Liver (tissue), 9 donors: ENCODE results near the gene CHORDC1. TPM values are rescaled to one million over a fixed set of nuclear protein-coding genes. Genes with fewer than 3 reads are reported as not detected.

Source experiments
- DNase-seq: peaks from one replicate; pipeline ENCODE4 v3.0.0-alpha.2; 2017; ENCODE audit warnings: low spot score
- H3K27ac ChIP-seq, 2 donors: one replicate each; pipeline ENCODE4 v1.7.0; 2013; ENCODE audit warnings: inconsistent platforms in 2 of 2, low read length in 2 of 2, control low read depth in 1 of 2, low read depth in 1 of 2, mild to moderate bottlenecking in 1 of 2
- H3K27me3 ChIP-seq, 4 donors: one replicate each; pipeline versions ENCODE4 v1.6.1 to v1.7.0; 2013; ENCODE audit warnings: low read length in 3 of 4, inconsistent platforms in 1 of 4, mild to moderate bottlenecking in 1 of 4, moderate library complexity in 1 of 4; ENCODE audit not compliant: control insufficient read depth in 4 of 4, insufficient read depth in 4 of 4
- H3K36me3 ChIP-seq, 4 donors: one replicate each; pipeline versions ENCODE4 v1.6.1 to v1.7.0; 2013; ENCODE audit warnings: low read length in 3 of 4, mild to moderate bottlenecking in 3 of 4, low read depth in 1 of 4, moderate library complexity in 1 of 4; ENCODE audit not compliant: control insufficient read depth in 4 of 4, insufficient read depth in 3 of 4
- H3K4me1 ChIP-seq, 4 donors: one replicate each; pipeline versions ENCODE4 v1.6.1 to v1.7.0; 2013; ENCODE audit warnings: low read length in 3 of 4, mild to moderate bottlenecking in 3 of 4, moderate library complexity in 1 of 4; ENCODE audit not compliant: control insufficient read depth in 4 of 4, insufficient read depth in 4 of 4
- H3K4me3 ChIP-seq, 3 donors: one replicate each; pipeline versions ENCODE4 v1.6.1 to v1.7.0; 2013; ENCODE audit warnings: low read length in 3 of 3, control low read depth in 1 of 3, low read depth in 1 of 3, mild to moderate bottlenecking in 1 of 3
- H3K9ac ChIP-seq, 2 donors: one replicate each; pipeline ENCODE4 v1.7.0; 2013; ENCODE audit warnings: low read length in 2 of 2, mild to moderate bottlenecking in 2 of 2, moderate library complexity in 2 of 2, control low read depth in 1 of 2, low read depth in 1 of 2
- H3K9me3 ChIP-seq, 4 donors: one replicate each; pipeline versions ENCODE4 v1.6.1 to v1.7.0; 2013; ENCODE audit warnings: low read length in 3 of 4; ENCODE audit not compliant: control insufficient read depth in 4 of 4
- EGR1 ChIP-seq, 2 donors: IDR thresholded peaks; 2 replicates each; pipeline ENCODE4 v1.6.1; 2016 to 2018; ENCODE audit warnings: antibody characterized with exemption in 2 of 2, low read depth in 2 of 2
- FOXA1 ChIP-seq: IDR thresholded peaks from 2 replicates; pipeline ENCODE4 v1.6.1; 2016; ENCODE audit warnings: antibody characterized with exemption
- FOXA2 ChIP-seq: IDR thresholded peaks from 2 replicates; pipeline ENCODE4 v1.6.1; 2016; ENCODE audit warnings: antibody characterized with exemption
- GABPA ChIP-seq, 2 donors: IDR thresholded peaks in 1 of 2; conservative IDR thresholded peaks in 1 of 2; 2 replicates each; pipeline ENCODE4 v1.6.1; 2016; ENCODE audit warnings: antibody characterized with exemption in 2 of 2, mild to moderate bottlenecking in 1 of 2, moderate library complexity in 1 of 2
- HNF4A ChIP-seq, 2 donors: conservative IDR thresholded peaks; 2 replicates each; pipeline ENCODE4 v1.6.1; 2016; ENCODE audit warnings: antibody characterized with exemption in 2 of 2, mild to moderate bottlenecking in 2 of 2
- HNF4G ChIP-seq: IDR thresholded peaks from 2 replicates; pipeline ENCODE4 v1.6.1; 2016; ENCODE audit warnings: antibody characterized with exemption
- JUND ChIP-seq, 2 donors: IDR thresholded peaks; 2 replicates each; pipeline ENCODE4 v1.6.1; 2016; ENCODE audit warnings: antibody characterized with exemption in 2 of 2
- NR2F2 ChIP-seq: IDR thresholded peaks from 2 replicates; pipeline ENCODE4 v1.6.1; 2016; ENCODE audit warnings: antibody characterized with exemption
- RAD21 ChIP-seq, 2 donors: IDR thresholded peaks; 2 replicates each; pipeline ENCODE4 v1.6.1; 2016; ENCODE audit warnings: antibody characterized with exemption in 2 of 2, mild to moderate bottlenecking in 2 of 2
- RXRA ChIP-seq, 2 donors: IDR thresholded peaks; 2 replicates each; pipeline ENCODE4 v1.6.1; 2017 to 2018; ENCODE audit warnings: antibody characterized with exemption in 2 of 2, mild to moderate bottlenecking in 1 of 2
- SP1 ChIP-seq: IDR thresholded peaks from 2 replicates; pipeline ENCODE4 v1.6.1; 2018; ENCODE audit warnings: antibody characterized with exemption, mild to moderate bottlenecking
- TAF1 ChIP-seq: conservative IDR thresholded peaks from 2 replicates; pipeline ENCODE4 v1.6.1; 2016; ENCODE audit warnings: antibody characterized with exemption, mild to moderate bottlenecking
- YY1 ChIP-seq: IDR thresholded peaks from 2 replicates; pipeline ENCODE4 v1.6.1; 2016; ENCODE audit warnings: antibody characterized with exemption, mild to moderate bottlenecking
- WGBS: extraction: QIAGEN DNeasy Blood & Tissue Kit; methylation state at CpG from one replicate; pipeline ENCODE4 v1.1.7; 2013; 5-methylcytosine and 5-hydroxymethylcytosine counted together
- polyA plus RNA-seq, 2 donors: library from polyadenylated mRNA; stranded (reverse) in 1 of 2; unstranded in 1 of 2; fragments of 200-250 nt in 1 of 2; fragments of >200 nt in 1 of 2; fragmentation: Nextera tagmentation in 1 of 2; extraction: Ambion mirVana in 1 of 2; gene quantifications; one replicate each; pipeline versions ENCODE4 v1.2.1 to v1.2.3, GENCODE V29; 2013 to 2015
- total RNA-seq, 2 donors: library from RNA; depleted of rRNA; stranded (reverse); fragments of >200 nt; gene quantifications; one replicate each; pipeline ENCODE4 v1.2.3, GENCODE V29; 2014
- TF ChIP-seq, protein P1 (sequence below): fragments of 150-350 bp; IDR thresholded peaks from 2 replicates; pipeline ENCODE4 v1.5.1; 2017; ENCODE audit warnings: improper control_type of control experiment, low read depth, low read length; ENCODE audit not compliant: missing input control
- TF ChIP-seq, protein P2 (sequence below): IDR thresholded peaks from 2 replicates; pipeline ENCODE4 v1.6.1; 2016; ENCODE audit warnings: antibody characterized with exemption
- TF ChIP-seq, protein P3 (sequence below): IDR thresholded peaks from 2 replicates; pipeline ENCODE4 v1.6.1; 2016; ENCODE audit warnings: antibody characterized with exemption
- TF ChIP-seq, protein P4 (sequence below): IDR thresholded peaks from 2 replicates; pipeline ENCODE4 v1.6.1; 2016; ENCODE audit warnings: antibody characterized with exemption
- TF ChIP-seq, protein P5 (sequence below): IDR thresholded peaks from 2 replicates; pipeline ENCODE4 v1.6.1; 2016; ENCODE audit warnings: antibody characterized with exemption, mild to moderate bottlenecking
- donor health status: healthy.
- donor health status: healthy.
- donor health status: healthy.
- donor health status: healthy.
- donor health status: healthy.

Gene CHORDC1
- total and polyA plus RNA-seq, 4 donors: 9.4 to 39.5 (median 16.7) TPM

DNA sequence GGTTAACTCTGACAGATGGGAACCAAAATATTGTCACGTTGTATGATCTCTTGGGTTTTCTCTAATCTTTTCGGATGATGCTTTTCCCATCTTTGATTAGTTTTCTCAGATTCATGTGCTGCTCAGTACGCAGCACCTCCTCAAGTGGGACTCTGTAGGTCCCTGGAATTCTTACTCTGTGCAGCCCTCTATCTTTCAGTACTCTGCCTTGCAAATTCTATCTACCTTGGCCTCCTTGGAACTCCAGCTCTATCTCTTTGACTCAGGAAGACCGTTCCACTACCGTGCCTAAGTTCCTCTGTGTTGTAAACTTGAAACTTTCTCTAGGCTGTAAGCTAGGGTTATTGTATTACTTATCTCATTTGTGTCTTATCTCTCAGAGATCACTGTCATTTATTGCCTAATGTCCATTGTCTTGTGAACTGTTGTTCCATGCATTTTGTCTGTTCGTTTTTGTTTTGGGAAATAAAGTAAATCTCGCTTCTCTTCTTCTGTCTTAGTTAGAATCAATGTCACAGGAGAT is 20.1 kb upstream of the CHORDC1 start:
- no peak for TF ChIP-seq FOXA2
- no peak for TF ChIP-seq EGR1 (IDR thresholded peaks at IDR 0.05; ENCODE audit: low read depth in 2 of 2)
- TF ChIP-seq, protein P1, sequence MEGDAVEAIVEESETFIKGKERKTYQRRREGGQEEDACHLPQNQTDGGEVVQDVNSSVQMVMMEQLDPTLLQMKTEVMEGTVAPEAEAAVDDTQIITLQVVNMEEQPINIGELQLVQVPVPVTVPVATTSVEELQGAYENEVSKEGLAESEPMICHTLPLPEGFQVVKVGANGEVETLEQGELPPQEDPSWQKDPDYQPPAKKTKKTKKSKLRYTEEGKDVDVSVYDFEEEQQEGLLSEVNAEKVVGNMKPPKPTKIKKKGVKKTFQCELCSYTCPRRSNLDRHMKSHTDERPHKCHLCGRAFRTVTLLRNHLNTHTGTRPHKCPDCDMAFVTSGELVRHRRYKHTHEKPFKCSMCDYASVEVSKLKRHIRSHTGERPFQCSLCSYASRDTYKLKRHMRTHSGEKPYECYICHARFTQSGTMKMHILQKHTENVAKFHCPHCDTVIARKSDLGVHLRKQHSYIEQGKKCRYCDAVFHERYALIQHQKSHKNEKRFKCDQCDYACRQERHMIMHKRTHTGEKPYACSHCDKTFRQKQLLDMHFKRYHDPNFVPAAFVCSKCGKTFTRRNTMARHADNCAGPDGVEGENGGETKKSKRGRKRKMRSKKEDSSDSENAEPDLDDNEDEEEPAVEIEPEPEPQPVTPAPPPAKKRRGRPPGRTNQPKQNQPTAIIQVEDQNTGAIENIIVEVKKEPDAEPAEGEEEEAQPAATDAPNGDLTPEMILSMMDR: no peak
- TF ChIP-seq GABPA (IDR thresholded peaks at IDR 0.05 in 1 of 2, conservative IDR thresholded peaks at IDR 0.05 in 1 of 2): no peak
- TF ChIP-seq, protein P2, sequence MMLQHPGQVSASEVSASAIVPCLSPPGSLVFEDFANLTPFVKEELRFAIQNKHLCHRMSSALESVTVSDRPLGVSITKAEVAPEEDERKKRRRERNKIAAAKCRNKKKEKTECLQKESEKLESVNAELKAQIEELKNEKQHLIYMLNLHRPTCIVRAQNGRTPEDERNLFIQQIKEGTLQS: no peak
- no peak for TF ChIP-seq TAF1
- no peak for TF ChIP-seq RXRA (IDR thresholded peaks at IDR 0.05)
- TF ChIP-seq, protein P3, sequence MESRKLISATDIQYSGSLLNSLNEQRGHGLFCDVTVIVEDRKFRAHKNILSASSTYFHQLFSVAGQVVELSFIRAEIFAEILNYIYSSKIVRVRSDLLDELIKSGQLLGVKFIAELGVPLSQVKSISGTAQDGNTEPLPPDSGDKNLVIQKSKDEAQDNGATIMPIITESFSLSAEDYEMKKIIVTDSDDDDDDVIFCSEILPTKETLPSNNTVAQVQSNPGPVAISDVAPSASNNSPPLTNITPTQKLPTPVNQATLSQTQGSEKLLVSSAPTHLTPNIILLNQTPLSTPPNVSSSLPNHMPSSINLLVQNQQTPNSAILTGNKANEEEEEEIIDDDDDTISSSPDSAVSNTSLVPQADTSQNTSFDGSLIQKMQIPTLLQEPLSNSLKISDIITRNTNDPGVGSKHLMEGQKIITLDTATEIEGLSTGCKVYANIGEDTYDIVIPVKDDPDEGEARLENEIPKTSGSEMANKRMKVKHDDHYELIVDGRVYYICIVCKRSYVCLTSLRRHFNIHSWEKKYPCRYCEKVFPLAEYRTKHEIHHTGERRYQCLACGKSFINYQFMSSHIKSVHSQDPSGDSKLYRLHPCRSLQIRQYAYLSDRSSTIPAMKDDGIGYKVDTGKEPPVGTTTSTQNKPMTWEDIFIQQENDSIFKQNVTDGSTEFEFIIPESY: no peak
- TF ChIP-seq, protein P4, sequence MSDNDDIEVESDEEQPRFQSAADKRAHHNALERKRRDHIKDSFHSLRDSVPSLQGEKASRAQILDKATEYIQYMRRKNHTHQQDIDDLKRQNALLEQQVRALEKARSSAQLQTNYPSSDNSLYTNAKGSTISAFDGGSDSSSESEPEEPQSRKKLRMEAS: no peak
- no peak for TF ChIP-seq NR2F2
- no peak for TF ChIP-seq HNF4G
- TF ChIP-seq, protein P5, sequence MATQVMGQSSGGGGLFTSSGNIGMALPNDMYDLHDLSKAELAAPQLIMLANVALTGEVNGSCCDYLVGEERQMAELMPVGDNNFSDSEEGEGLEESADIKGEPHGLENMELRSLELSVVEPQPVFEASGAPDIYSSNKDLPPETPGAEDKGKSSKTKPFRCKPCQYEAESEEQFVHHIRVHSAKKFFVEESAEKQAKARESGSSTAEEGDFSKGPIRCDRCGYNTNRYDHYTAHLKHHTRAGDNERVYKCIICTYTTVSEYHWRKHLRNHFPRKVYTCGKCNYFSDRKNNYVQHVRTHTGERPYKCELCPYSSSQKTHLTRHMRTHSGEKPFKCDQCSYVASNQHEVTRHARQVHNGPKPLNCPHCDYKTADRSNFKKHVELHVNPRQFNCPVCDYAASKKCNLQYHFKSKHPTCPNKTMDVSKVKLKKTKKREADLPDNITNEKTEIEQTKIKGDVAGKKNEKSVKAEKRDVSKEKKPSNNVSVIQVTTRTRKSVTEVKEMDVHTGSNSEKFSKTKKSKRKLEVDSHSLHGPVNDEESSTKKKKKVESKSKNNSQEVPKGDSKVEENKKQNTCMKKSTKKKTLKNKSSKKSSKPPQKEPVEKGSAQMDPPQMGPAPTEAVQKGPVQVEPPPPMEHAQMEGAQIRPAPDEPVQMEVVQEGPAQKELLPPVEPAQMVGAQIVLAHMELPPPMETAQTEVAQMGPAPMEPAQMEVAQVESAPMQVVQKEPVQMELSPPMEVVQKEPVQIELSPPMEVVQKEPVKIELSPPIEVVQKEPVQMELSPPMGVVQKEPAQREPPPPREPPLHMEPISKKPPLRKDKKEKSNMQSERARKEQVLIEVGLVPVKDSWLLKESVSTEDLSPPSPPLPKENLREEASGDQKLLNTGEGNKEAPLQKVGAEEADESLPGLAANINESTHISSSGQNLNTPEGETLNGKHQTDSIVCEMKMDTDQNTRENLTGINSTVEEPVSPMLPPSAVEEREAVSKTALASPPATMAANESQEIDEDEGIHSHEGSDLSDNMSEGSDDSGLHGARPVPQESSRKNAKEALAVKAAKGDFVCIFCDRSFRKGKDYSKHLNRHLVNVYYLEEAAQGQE: no peak
- TF ChIP-seq SP1: no peak
- TF ChIP-seq FOXA1: no peak
- no peak for TF ChIP-seq YY1
- no peak for TF ChIP-seq JUND (IDR thresholded peaks at IDR 0.05)
- TF ChIP-seq HNF4A (conservative IDR thresholded peaks at IDR 0.05): no peak
- TF ChIP-seq RAD21 (IDR thresholded peaks at IDR 0.05): no peak
- 54% methylated on average over 7 of the region's 7 CpGs for WGBS
- H3K9ac ChIP-seq: no peak overlapping the region

More for the DNA sequence above, 20.1 kb upstream of the CHORDC1 start:
- no peaks in the 10 kb centered on the region for H3K27me3 ChIP-seq
- no peak overlapping the region for H3K4me3 ChIP-seq
- no peaks in the 10 kb centered on the region for H3K9me3 ChIP-seq
- no peaks in the 10 kb centered on the region for H3K4me1 ChIP-seq
- H3K27ac ChIP-seq: no peak overlapping the region
- no peaks in the 10 kb centered on the region for H3K36me3 ChIP-seq
- no peak for DNase-seq
